ENCODE measurements around the gene KIF26A. TPM values are rescaled to one million over a fixed set of nuclear protein-coding genes. Genes with fewer than 3 reads are reported as not detected.

Gene KIF26A
- total and polyA plus RNA-seq, 2 of the 13 experiments (the other 11 are each of a cell fraction or from before 2014, with no cell fraction given), result not detected

- no peak for DNase-seq (ENCODE audit: low spot score)
- ATAC-seq, result no peak
- Histone ChIP-seq H3K27ac (ENCODE audit: extremely low read length, insufficient read depth, low read length) (no peak overlapping the region), H3K36me3 (replicated peaks in 1 of 2; ENCODE audit: control insufficient read depth in 1 of 2, insufficient read depth in 2 of 2, low read length in 2 of 2) (no peaks in the 10 kb centered on the region), H4K20me1 (ENCODE audit: insufficient read depth, low read length) (no peaks in the 10 kb centered on the region), H3K4me3 (replicated peaks in 1 of 3; ENCODE audit: insufficient read depth in 1 of 3, low read depth in 2 of 3, low read length in 3 of 3) (no peak overlapping the region), H3K79me2 (ENCODE audit: insufficient read depth, low read length) (no peaks in the 10 kb centered on the region), H2AFZ (ENCODE audit: low read length) (no peak overlapping the region), H3K27me3 (ENCODE audit: control insufficient read depth in 1 of 2, insufficient read depth in 2 of 2, low read length in 2 of 2) (peaks cover 5 to 17% of the 10 kb centered on the region in 2 experiments; a peak in 4 of 5 replicates), H3K4me2 (ENCODE audit: low read depth, low read length) (no peak overlapping the region), H3K4me1 (ENCODE audit: insufficient read depth, low read length) (no peaks in the 10 kb centered on the region), H3K9ac (ENCODE audit: insufficient read depth, low read depth, low read length) (no peak overlapping the region), H3K9me3 (ENCODE audit: low read length) (no peaks in the 10 kb centered on the region)
- 16% methylated on average over 4 of the region's 19 CpGs for WGBS (ENCODE audit: low lambda C conversion rate)
- POLR2A ChIA-PET, result no interaction called here
- FAIRE-seq, result no peak
- TF ChIP-seq ZNF17 (CRISPR knock-in tag; IDR thresholded peaks at IDR 0.05) (no peak), HHEX (CRISPR knock-in tag; IDR thresholded peaks at IDR 0.05) (no peak), NR2F6 (IDR thresholded peaks at IDR 0.05) (no peak), NR2F6 (CRISPR knock-in tag; IDR thresholded peaks at IDR 0.05) (no peak), CC2D1A (CRISPR knock-in tag; IDR thresholded peaks at IDR 0.05) (no peak), KAT7 (CRISPR knock-in tag; IDR thresholded peaks at IDR 0.05; ENCODE audit: borderline replicate concordance) (no peak), PITX1 (CRISPR knock-in tag; IDR thresholded peaks at IDR 0.05) (no peak), ETV5 (CRISPR knock-in tag; IDR thresholded peaks at IDR 0.05; ENCODE audit: borderline replicate concordance) (no peak), JUND (CRISPR knock-in tag; IDR thresholded peaks at IDR 0.05) (no peak), ATF5 (CRISPR knock-in tag; IDR thresholded peaks at IDR 0.05; ENCODE audit: low read depth) (no peak)
- CTCF ChIA-PET (ENCODE audit: low intra/inter-chr PET ratio, low total read pairs), result no interaction called here
- BruUV-seq (replicated peaks), result no TSS peak
- intact Hi-C loops (cut with micrococcal nuclease; ENCODE audit: unreplicated experiment) (no loop called here), in situ Hi-C loops (cut with HindIII; ENCODE audit: extremely low pct_ligation_motif_present, low pct_unique_long_range_greater_than_20kb) (no loop called here)
These were observed 31.2 kb upstream of the KIF26A start for GRCh38 chr14:104107101-104107581.

Data from HepG2 (cell line).